Neutrophil (primary cell): ENCODE results near the gene PLP1.

Source experiments
- H3K27ac ChIP-seq: fragments of 200-600 bp; sonication (generic); 2 replicates; pipeline ENCODE4 v1.5.1; 2016; ENCODE audit warnings: mild to moderate bottlenecking, moderate library complexity
- H3K27me3 ChIP-seq: fragments of 200-600 bp; sonication (generic); 2 replicates; pipeline ENCODE4 v1.6.0; 2016; ENCODE audit warnings: mild to moderate bottlenecking
- H3K36me3 ChIP-seq: fragments of 200-600 bp; sonication (generic); 2 replicates; pipeline ENCODE4 v1.5.1; 2017
- H3K4me1 ChIP-seq, 2 experiments: fragments of 200-600 bp in 1 of 2; sonication (generic) in 1 of 2; 1 replicate in 1 of 2; 2 replicates in 1 of 2; pipeline versions ENCODE4 v1.5.1 to v1.6.1; 2013 to 2016; ENCODE audit warnings: low read depth in 1 of 2, low read length in 1 of 2, mild to moderate bottlenecking in 1 of 2, moderate library complexity in 1 of 2; ENCODE audit not compliant: control insufficient read depth in 1 of 2, insufficient read depth in 1 of 2
- H3K4me3 ChIP-seq, 2 experiments: fragments of 200-600 bp in 1 of 2; sonication (generic) in 1 of 2; 1 replicate in 1 of 2; 2 replicates in 1 of 2; pipeline ENCODE4 v1.5.1; 2013 to 2016; ENCODE audit warnings: low read depth in 1 of 2, low read length in 1 of 2, mild to moderate bottlenecking in 1 of 2, moderate library complexity in 1 of 2
- H3K9me3 ChIP-seq: fragments of 200-600 bp; sonication (generic); 2 replicates; pipeline ENCODE4 v1.5.1; 2016
- CTCF ChIP-seq: fragments of 200-600 bp; sonication (generic); IDR thresholded peaks from 2 replicates; pipeline ENCODE4 v1.5.1; 2016; ENCODE audit warnings: antibody characterized with exemption

PLP1 gene

GRCh38 chrX:103791826-103792485 lies 15.3 kb downstream of the PLP1 start:
- Histone ChIP-seq H3K27ac (no peak overlapping the region), H3K4me1 (no peaks in the 10 kb centered on the region), H3K27me3 (no peaks in the 10 kb centered on the region), H3K9me3 (no peaks in the 10 kb centered on the region), H3K4me3 (no peak overlapping the region), H3K36me3 (no peaks in the 10 kb centered on the region)
- no peak for TF ChIP-seq CTCF

DNA sequence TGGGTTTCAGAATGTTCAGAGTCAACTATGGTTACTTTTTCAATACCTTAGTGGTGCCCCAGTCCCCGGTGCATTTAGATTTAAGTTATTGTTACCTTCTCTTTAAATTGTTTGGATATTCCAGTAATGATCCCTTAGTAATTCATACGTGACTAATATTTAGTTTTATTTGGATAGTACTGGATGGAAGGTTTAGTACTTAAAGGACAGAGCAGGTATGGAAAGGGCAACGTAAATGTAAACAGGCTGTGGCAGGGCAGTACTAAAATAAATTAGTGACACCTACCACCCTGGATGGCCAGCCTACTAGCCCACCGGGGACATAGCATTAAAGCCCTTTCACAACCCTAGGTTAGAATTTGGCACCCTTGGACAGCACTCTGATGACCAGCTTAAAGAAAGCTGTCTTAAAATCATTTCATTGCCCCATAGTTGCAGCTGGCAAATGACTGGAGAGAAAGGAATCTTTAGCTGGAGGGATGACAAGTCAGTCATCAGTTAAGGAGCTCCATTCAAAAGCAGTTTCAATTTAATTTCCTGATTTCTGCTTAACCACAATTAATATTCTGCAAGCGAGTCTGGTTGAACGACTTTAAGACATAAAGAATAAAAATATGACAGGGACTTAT lies 16.4 kb downstream of the PLP1 start:
- Histone ChIP-seq H3K27ac (no peak overlapping the region), H3K4me3 (no peak overlapping the region), H3K9me3 (no peaks in the 10 kb centered on the region), H3K27me3 (no peaks in the 10 kb centered on the region), H3K4me1 (no peaks in the 10 kb centered on the region), H3K36me3 (no peaks in the 10 kb centered on the region)
- TF ChIP-seq CTCF = no peak

DNA sequence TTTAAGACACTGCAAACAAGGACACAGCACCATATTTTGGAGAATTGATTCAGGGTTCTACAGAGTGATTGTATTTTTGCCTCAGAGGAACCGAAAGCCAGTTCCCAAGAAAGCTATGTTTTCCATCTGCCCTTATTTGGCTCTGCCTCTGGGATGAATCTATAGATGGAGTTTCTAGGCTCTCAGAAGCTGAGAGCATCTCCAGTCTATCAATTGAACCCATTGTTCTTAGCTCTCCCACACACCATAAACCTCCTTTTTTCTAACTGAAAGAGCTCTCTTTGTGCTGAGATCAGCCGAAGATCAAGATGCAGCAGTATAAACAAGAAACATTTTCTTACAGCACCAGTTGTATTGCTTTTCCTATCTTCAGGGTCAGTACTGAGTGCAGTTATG lies 16.9 kb downstream of the PLP1 start:
- TF ChIP-seq CTCF = no peak
- no peaks in the 10 kb centered on the region for H3K4me1 ChIP-seq
- no peaks in the 10 kb centered on the region for H3K36me3 ChIP-seq
- no peak overlapping the region for H3K27ac ChIP-seq
- H3K4me3 ChIP-seq = no peak overlapping the region
- H3K27me3 ChIP-seq = no peaks in the 10 kb centered on the region
- H3K9me3 ChIP-seq = no peaks in the 10 kb centered on the region

GRCh38 chrX:103794119-103794518 lies 17.5 kb downstream of the PLP1 start:
- Histone ChIP-seq H3K4me1 (no peaks in the 10 kb centered on the region), H3K36me3 (no peaks in the 10 kb centered on the region), H3K27ac (no peak overlapping the region), H3K9me3 (no peaks in the 10 kb centered on the region), H3K27me3 (no peaks in the 10 kb centered on the region), H3K4me3 (no peak overlapping the region)
- TF ChIP-seq CTCF = no peak

DNA sequence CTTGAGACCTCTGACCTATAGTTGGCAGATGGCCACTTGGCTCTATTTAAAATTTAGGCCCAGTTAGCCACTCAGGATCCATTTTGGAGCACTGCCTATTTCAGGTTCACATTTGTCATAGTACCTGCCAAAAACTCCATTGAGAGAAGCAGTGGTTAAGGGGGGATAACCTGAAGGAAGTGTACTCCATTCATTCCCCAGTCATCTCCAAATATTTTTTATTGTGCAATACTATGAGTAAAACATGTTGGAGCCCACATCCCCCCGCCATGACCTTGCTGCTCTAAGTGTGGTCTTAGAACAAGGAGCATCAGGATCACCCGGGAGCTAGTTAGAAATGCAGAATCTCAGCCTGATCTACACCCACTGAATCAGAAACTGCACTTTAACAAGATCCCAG lies 21.1 kb downstream of the PLP1 start:
- no peak for TF ChIP-seq CTCF
- Histone ChIP-seq H3K9me3 (no peaks in the 10 kb centered on the region), H3K4me1 (no peaks in the 10 kb centered on the region), H3K27me3 (no peaks in the 10 kb centered on the region), H3K27ac (no peak overlapping the region), H3K4me3 (no peak overlapping the region), H3K36me3 (no peaks in the 10 kb centered on the region)
